ENCODE data around the gene MGAM2. TPM values are rescaled to one million over a fixed set of nuclear protein-coding genes. Genes with fewer than 3 reads are reported as not detected.

The MGAM2 gene
- total and polyA plus RNA-seq, 2 of the 4 experiments (the other 2 are of a cell fraction): not detected

DNA sequence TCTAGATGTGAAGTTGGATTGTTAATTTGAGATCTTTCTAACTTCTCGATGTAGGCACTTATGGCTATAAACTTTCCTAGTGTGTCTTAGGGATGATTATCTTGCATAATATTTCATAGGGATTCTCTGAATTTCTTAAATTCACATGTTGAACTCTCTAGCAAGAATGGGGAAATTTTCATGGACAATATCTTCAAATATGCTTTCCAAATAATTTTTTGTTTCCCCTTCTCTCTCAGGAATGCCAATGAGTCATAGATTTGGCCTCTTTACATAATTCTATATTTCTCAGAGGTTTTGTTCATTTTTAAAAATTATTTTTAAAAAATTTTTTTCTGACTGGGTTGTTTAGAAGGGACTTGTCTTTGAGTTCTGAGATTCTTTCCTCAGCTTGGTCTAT is 68.9 kb downstream of the MGAM2 start:
- TF ChIP-seq USF2 (IDR thresholded peaks at IDR 0.05; ENCODE audit: low read depth, low read length): no peak
- no peak for TF ChIP-seq FOS (IDR thresholded peaks at IDR 0.05; ENCODE audit: low read depth, low read length)
- no peak for TF ChIP-seq RFX5 (IDR thresholded peaks at IDR 0.05; ENCODE audit: low read depth, low read length)
- TF ChIP-seq CTCF (conservative IDR thresholded peaks at IDR 0.05; ENCODE audit: low read depth, low read length): no peak
- TF ChIP-seq, protein P1, sequence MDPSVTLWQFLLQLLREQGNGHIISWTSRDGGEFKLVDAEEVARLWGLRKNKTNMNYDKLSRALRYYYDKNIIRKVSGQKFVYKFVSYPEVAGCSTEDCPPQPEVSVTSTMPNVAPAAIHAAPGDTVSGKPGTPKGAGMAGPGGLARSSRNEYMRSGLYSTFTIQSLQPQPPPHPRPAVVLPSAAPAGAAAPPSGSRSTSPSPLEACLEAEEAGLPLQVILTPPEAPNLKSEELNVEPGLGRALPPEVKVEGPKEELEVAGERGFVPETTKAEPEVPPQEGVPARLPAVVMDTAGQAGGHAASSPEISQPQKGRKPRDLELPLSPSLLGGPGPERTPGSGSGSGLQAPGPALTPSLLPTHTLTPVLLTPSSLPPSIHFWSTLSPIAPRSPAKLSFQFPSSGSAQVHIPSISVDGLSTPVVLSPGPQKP (IDR thresholded peaks at IDR 0.05; ENCODE audit: borderline replicate concordance, low read depth, low read length): no peak
- no peak for TF ChIP-seq CEBPB (IDR thresholded peaks at IDR 0.05; ENCODE audit: low read depth, low read length)
- Histone ChIP-seq H3K27me3 (ENCODE audit: control insufficient read depth, insufficient read depth, low read length) (no peaks in the 10 kb centered on the region), H2BK120ac (ENCODE audit: low read depth, low read length) (no peak overlapping the region), H3K4me3 (ENCODE audit: insufficient read depth, low read depth, low read length) (no peak overlapping the region), H3K4me2 (ENCODE audit: low read depth, low read length) (no peak overlapping the region), H4K20me1 (ENCODE audit: insufficient read depth, low read length) (no peaks in the 10 kb centered on the region), H2AFZ (replicated peaks; ENCODE audit: low read length, poor library complexity) (no peak overlapping the region), H2BK5ac (ENCODE audit: low read depth, low read length, poor library complexity, severe bottlenecking) (no peak overlapping the region), H3K23ac (ENCODE audit: low read depth, low read length) (no peak overlapping the region), H2AK5ac (ENCODE audit: low read depth, low read length) (no peak overlapping the region), H2BK15ac (ENCODE audit: low read depth, low read length) (no peak overlapping the region), H3K9me3 (ENCODE audit: control insufficient read depth, insufficient read depth, low read length) (peaks cover 16% of the 10 kb centered on the region), H4K8ac (ENCODE audit: low read depth in 2 of 2, low read length in 2 of 2) (no peak overlapping the region), H3K14ac (replicated peaks; ENCODE audit: low read depth, low read length) (no peak overlapping the region), H3K9ac (ENCODE audit: low read depth, low read length) (no peak overlapping the region), H3K79me1 (ENCODE audit: low read depth in 1 of 2, low read length in 2 of 2) (no peaks in the 10 kb centered on the region), H4K5ac (ENCODE audit: low read depth, low read length) (no peak overlapping the region), H3K9me1 (ENCODE audit: insufficient read depth, low read length) (no peaks in the 10 kb centered on the region), H3K4me1 (ENCODE audit: control insufficient read depth, insufficient read depth, low read length) (no peaks in the 10 kb centered on the region), H3K36me3 (ENCODE audit: control insufficient read depth, insufficient read depth, low read length) (no peaks in the 10 kb centered on the region), H4K91ac (ENCODE audit: insufficient read depth, low read depth, low read length) (no peak overlapping the region), H3K18ac (ENCODE audit: low read depth, low read length) (no peak overlapping the region), H3K56ac (ENCODE audit: extremely low read depth, insufficient read depth, low read length) (no peak overlapping the region), H3K27ac (ENCODE audit: insufficient read depth, low read length) (no peak overlapping the region), H3K4ac (ENCODE audit: low read depth, low read length) (no peak overlapping the region), H2BK20ac (ENCODE audit: low read depth, low read length) (no peak overlapping the region), H2AK9ac (replicated peaks; ENCODE audit: low read depth, low read length, poor library complexity) (no peak overlapping the region)
- no CpG with 5 or more reads among the region's 1 CpG for WGBS, 2 experiments (ENCODE audit: extremely low coverage in 2 of 2, insufficient read length in 1 of 2)
- POLR2A ChIA-PET (ENCODE audit: unreplicated experiment): no interaction called here
- dilution Hi-C loops (cut with HindIII; ENCODE audit: low sequenced_read_pairs, unreplicated experiment): no loop called here
- ATAC-seq (ENCODE audit: low read depth) (no peak), DNase-seq (no peak)
- BruUV-seq (replicated peaks): no TSS peak
- in situ Hi-C loops (cut with MboI; ENCODE audit: low sequenced_read_pairs): no loop called here
- CTCF ChIA-PET: interaction anchor here (1.5 kb wide), 1 partner anchor 16 kb away, joined by 3 read pairs; no protein-coding TSS in a partner anchor
- intact Hi-C loops (cut with micrococcal nuclease): no loop called here

Measured in IMR-90 (cell line).